Activated T-helper 1 cell treated with Interleukin-2 at 50 U/mL for 16 hours (primary cell): Measurements from ENCODE around the gene SEMA3A.

Source experiments
- DNase-seq: peaks from one replicate; pipeline ENCODE4 v3.0.0-alpha.2; 2020; ENCODE audit warnings: low read depth

SEMA3A gene

GRCh38 chr7:84013616-84014240 is 180.9 kb downstream of the SEMA3A start:
- no peak for DNase-seq

GRCh38 chr7:84009782-84010181 is 184.8 kb downstream of the SEMA3A start:
- no peak for DNase-seq

GRCh38 chr7:84009051-84009450 is 185.5 kb downstream of the SEMA3A start:
- DNase-seq = no peak

- no peak for DNase-seq
Measured at GRCh38 chr7:84003191-84003590, 191.4 kb downstream of the SEMA3A start.

GRCh38 chr7:84002348-84002747 is 192.2 kb downstream of the SEMA3A start:
- no peak for DNase-seq

- DNase-seq = no peak
Measured at GRCh38 chr7:83996879-83997278, 197.7 kb downstream of the SEMA3A start.

GRCh38 chr7:83987764-83988163 is 206.8 kb downstream of the SEMA3A start:
- no peak for DNase-seq

- no peak for DNase-seq
Measured at GRCh38 chr7:83985821-83986220, 208.8 kb downstream of the SEMA3A start.

GRCh38 chr7:83984591-83984990 is 210.0 kb downstream of the SEMA3A start:
- DNase-seq = no peak

GRCh38 chr7:83984076-83984475 is 210.5 kb downstream of the SEMA3A start:
- no peak for DNase-seq

GRCh38 chr7:83983606-83984005 is 211.0 kb downstream of the SEMA3A start:
- DNase-seq = no peak

GRCh38 chr7:83976302-83976701 is 218.3 kb downstream of the SEMA3A start:
- DNase-seq = no peak

- no peak for DNase-seq
Measured at GRCh38 chr7:83970081-83970480, 224.5 kb downstream of the SEMA3A start.

GRCh38 chr7:83964318-83964717 is 230.3 kb downstream of the SEMA3A start:
- DNase-seq = no peak

- no peak for DNase-seq
Measured at GRCh38 chr7:83957333-83957732, 237.3 kb downstream of the SEMA3A start.

GRCh38 chr7:83956104-83956503 is 238.5 kb downstream of the SEMA3A start:
- no peak for DNase-seq

GRCh38 chr7:83952236-83952635 is 242.4 kb downstream of the SEMA3A start:
- DNase-seq = no peak

- DNase-seq = no peak
Measured at GRCh38 chr7:83947260-83947659, 247.3 kb downstream of the SEMA3A start.

GRCh38 chr7:83946801-83947200 is 247.8 kb downstream of the SEMA3A start:
- no peak for DNase-seq

- DNase-seq = no peak
Measured at GRCh38 chr7:83941300-83941699, 253.3 kb downstream of the SEMA3A start.

- DNase-seq = no peak
Measured at GRCh38 chr7:83937930-83938329, 256.7 kb downstream of the SEMA3A start.

GRCh38 chr7:83936056-83936708 is 258.4 kb downstream of the SEMA3A start:
- DNase-seq = no peak

- no peak for DNase-seq
Measured at GRCh38 chr7:83934118-83934734, 260.4 kb downstream of the SEMA3A start.

GRCh38 chr7:83931968-83932367 is 262.6 kb downstream of the SEMA3A start:
- no peak for DNase-seq
